GM21423 (cell line): ENCODE results near the gene DHRS12.
A peak's percentile ranks its signal among the peaks of the same experiment; 100 is the strongest.

Source experiments
- ATAC-seq: cut with Tn5 transposase; IDR thresholded peaks from one replicate; pipeline ENCODE4 v1.9.1; 2021; ENCODE audit warnings: mild to moderate bottlenecking, moderate library complexity; ENCODE audit not compliant: unreplicated experiment

DHRS12 gene

DNA sequence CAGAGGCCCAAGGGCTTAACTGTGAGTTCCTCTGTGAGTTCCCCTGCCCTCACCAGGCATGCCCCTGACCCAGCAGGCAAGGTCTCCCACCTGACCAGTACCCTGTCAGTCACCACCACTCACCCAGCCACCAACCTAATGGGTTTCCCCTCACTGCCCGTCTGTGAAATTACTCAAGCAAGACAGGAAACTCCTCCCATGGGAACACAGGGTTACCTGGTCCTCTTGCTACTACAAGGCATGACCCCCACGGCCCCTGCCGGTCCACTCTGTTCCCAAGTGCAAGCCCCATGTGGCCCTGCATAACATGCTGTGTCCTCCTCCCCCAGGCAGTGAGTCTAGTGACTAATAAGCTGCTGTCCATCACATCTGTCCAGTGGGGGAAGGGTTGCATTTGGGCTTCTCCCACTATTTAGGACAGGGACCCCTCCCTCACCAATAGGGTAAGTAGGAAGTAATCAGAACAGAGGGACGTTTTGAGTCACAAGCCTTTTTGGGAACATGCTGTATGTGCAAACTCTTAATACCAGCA, 8.0 kb upstream of the DHRS12 start:
- peak; percentile 43 for ATAC-seq

GRCh38 chr13:51811046-51811445, 7.1 kb upstream of the DHRS12 start:
- no peak for ATAC-seq

- no peak for ATAC-seq
These were observed 4.8 kb upstream of the DHRS12 start for GRCh38 chr13:51808811-51809210.

- no peak for ATAC-seq
These were observed 3.1 kb upstream of the DHRS12 start for GRCh38 chr13:51807041-51807440.

DNA sequence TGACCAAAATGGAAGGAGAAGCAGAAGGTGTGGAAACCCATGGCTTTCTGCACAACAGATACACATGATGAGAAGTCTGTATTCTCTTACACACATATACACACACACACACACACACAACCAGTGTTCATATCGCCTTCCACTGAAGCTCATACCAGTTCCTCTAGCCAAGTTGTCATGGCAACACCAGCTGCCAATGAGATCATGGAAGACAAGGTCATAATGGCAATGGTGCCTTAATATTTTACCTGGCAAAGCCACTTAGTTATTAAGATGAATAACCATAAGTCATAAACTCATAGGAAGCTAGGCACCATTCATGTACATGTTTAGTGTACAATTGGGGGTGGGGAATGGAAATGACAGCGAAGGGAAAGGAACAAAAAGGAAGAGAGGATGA, 2.6 kb upstream of the DHRS12 start:
- no peak for ATAC-seq

GRCh38 chr13:51805925-51806324, 2.0 kb upstream of the DHRS12 start:
- ATAC-seq, result no peak

DNA sequence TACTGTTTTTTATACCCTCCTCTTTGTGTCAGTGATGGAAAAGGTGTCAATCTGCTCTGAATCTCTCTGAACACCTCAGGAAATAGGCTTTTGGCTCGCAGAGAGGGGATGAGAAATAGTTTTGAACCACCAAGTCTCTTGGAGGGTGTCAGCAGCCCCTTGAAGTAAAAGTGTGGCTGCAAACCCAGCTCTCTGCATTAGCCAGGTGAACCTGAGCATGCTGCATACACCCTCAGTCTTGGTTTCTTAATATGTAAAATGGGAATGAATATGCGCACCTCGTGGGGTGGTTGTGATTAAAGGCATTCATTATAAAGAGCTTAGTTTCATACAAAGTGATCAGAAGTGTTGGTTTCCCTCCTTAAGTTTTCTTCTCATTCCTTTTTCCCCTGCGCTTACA, 1.4 kb upstream of the DHRS12 start:
- no peak for ATAC-seq

DNA sequence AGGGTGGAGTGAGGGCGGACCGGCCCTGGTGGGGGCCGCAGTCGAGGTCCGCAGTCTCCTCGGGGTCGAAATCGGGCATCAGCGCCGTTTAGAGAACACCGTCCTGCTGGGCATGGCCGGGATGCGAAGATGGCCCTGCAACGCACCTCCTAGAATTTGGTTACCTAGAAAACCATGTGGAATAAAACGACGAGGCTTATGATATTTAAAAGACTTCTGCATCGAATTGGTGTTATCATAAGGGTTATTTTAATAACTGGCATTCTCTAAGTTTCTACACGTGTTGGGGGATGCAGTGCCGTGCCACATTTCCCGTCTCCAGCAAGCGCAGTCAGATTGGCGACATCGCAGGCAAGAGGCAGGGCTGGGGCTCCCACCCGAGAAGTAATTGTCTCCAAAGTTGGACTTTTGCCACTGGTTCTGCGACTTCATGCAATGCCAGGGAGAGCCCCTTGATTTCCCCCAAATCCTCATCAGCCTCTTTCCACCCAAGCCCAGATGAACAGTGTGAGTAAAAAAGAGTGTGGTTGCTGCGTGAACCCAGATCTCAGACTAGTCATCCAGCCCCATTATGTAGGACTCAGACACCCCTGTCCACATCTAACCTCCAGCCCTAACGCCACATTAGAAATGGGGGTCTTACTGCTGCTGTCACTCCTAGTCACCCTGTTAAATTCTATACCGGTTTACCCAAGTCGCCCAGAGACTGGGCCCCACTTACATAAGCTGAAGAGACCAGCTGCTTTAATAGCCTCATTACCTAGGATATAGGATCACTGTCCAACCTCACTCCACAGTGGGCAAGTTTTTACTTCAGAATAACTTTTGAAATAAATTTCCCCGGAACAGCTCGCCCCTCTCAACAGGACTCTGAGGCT, 571 bp upstream of the DHRS12 start:
- ATAC-seq, result no peak

DNA sequence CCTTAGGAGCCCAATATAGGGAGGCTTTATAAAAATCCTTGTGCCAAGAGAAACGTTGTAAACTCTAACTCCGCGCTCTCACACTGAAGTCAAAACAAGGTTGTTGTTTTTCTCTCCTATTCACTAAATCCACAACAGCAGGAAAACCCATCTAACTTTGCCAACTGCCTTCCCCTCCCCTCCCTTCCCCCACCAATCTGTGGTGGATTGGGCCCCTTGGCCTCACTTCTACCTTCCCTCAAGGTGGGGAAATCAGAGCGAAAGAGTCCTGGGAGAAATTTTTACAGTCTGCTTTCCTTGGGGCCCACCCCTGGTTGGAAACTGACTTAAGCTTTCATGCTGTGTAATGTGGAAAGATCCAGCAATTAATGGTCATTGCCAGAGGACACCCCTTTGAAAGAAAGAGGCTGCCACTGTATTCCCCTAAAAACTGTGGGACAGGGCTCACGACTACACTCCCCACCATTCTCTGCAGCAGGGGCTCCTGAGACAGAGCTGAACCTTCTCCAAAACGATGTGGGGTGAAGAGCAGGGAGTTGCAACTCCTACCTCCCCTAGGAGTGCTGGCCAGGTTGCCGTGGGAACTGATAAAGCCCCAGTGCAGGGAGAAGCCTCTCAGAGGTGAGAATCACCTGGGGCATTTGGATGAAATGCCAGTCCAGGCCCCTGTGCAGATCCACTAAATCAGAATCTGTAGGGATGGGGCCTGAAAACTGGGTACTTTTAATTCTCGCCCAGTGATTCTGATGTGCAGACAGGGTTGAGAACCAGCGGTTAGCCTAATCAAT, 1.1 kb downstream of the DHRS12 start:
- peak; percentile 1 for ATAC-seq

DNA sequence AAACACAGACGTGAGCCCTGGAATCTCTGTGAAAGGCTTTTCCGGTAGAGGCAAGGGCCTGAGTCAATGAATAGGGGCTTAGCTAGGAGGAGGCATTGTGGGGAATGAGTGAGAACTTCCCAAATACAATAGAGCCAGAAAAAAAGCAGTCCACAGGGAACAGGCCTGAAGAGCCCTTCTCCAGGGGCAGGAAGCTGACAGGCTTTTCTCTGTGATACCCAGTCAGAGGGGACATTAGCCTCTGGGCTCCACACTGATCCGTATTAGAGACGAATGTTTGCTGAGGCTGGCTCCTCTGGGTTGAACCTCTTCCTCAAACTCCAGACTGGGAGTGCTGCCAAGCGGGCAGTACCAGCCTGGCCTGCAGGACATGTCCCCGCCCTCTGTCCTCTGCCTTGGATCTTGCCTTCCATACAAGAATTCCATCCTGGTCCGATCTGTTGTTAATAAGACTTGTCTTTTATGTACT, 2.3 kb downstream of the DHRS12 start:
- ATAC-seq, result no peak

GRCh38 chr13:51800486-51800885, 3.5 kb downstream of the DHRS12 start:
- no peak for ATAC-seq

- no peak for ATAC-seq
These were observed 4.7 kb downstream of the DHRS12 start for GRCh38 chr13:51799261-51799660.

DNA sequence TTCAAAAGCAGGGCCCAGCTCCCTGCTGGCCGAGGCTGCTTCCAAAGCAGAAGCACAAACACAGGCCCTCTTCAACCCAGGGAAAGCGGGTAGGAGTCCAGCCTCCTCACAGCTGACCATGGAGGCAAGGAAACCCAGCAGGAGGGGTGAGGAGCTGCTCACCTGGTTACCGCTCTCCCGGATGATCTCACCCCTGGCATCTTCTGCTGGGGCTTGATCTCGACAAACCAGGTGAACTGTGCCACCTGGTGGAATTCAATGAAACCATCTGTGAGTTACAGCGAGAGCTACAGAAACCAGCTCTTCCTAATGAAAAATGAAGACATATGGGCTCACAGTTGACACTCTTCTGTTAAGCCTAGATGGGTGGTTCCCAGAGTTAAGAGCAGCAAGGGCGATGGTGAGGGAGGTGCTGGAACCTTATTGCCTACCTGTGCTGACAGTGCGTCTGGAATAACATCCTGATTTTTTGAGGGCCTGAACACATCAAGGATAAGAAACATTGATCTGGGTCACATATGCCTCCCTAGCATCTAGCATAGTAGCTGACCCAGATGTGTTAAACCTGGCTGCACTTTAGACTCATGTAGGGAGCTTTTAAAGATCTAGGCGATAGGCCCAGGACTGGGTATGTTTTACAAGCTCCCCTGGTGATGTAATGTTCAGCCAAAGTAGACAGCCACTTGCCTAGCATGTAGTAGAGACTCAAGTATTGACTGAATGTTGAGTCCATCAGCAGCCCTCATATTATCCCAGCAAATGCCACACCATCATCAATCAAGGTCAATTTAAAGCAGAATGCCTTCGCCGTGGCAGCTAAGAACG, 6.1 kb downstream of the DHRS12 start:
- ATAC-seq, result peak; percentile 35

DNA sequence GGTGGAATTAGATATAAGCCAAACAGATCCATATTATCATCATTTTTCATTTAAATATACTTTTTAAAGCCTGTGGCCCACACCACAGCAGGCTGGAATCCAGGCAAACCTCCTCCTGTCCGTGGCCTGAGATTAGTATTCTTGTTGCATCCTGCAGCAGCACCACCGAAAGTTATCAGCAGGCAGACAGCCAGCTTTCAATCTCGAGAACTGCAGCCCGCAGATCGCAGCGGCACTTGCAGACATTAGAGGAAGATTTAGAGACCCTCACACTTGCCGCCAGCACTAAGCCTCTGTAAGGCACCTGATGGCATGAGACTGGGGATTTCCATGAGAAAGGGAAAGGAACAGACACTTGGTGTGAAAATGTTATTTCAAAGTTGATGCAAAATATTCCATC, 7.4 kb downstream of the DHRS12 start:
- no peak for ATAC-seq

GRCh38 chr13:51795419-51795818, 8.5 kb downstream of the DHRS12 start:
- no peak for ATAC-seq

GRCh38 chr13:51794964-51795363, 9.0 kb downstream of the DHRS12 start:
- no peak for ATAC-seq

- ATAC-seq, result peak; percentile 68
These were observed 10.2 kb downstream of the DHRS12 start for GRCh38 chr13:51793570-51794271.

GRCh38 chr13:51786425-51787265, 17.3 kb downstream of the DHRS12 start:
- ATAC-seq, result no peak

DNA sequence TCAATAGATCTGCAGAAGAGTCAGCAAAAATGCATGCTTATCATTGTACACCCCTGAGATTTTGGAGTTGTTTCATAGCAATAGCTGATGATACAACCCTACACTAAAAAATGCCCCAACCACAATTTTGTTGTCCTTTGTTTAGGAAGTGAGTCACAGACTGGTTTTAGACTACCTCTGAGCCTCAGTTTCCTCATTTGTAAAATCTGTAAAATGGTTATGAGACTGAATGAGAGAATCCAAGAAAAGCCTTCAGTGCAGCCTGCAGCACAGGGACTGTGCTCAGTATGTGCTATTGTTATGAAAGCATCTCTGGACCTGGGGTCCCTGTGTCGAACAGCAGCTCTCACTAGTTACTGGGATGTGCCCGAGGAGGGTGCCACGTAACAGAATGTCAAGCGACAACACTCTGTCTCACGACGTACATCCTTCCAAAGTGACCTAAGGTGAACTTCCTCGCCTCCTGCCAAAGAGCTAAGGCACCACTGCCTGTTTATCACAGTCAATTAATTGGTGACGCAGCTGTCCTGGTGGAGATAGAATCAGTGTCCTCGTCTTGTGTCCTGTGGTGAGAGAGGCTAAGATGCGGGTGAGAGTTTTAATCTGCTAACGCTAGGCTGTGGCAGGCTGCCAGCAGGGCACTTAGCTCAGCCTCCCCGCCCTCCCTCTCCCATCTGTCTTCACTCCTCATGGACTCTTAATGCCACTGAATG, 18.1 kb downstream of the DHRS12 start:
- ATAC-seq, result no peak
